ENCODE data around the gene TMEM200A.

The TMEM200A gene

GRCh38 chr6:130376936-130377335 lies 11.1 kb downstream of the TMEM200A start:
- Histone ChIP-seq H3K79me2 (ENCODE audit: control insufficient read depth, insufficient read depth, low read length, unreplicated experiment) (no peaks in the 10 kb centered on the region), H3K27me3 (ENCODE audit: insufficient read depth, low read length) (no peaks in the 10 kb centered on the region), H3K27ac (ENCODE audit: low read depth, low read length) (no peak overlapping the region), H3K4me1 (ENCODE audit: control insufficient read depth, insufficient read depth, low read length, unreplicated experiment) (no peaks in the 10 kb centered on the region), H3K4me3 (ENCODE audit: low read depth, low read length) (no peak overlapping the region), H2AFZ (ENCODE audit: low read length, unreplicated experiment) (no peak overlapping the region), H3K36me3 (ENCODE audit: insufficient read depth, low read length) (no peaks in the 10 kb centered on the region)

GRCh38 chr6:130377371-130377770 lies 11.6 kb downstream of the TMEM200A start:
- no peaks in the 10 kb centered on the region for H3K79me2 ChIP-seq (ENCODE audit: control insufficient read depth, insufficient read depth, low read length, unreplicated experiment)
- H3K27me3 ChIP-seq (ENCODE audit: insufficient read depth, low read length) = no peaks in the 10 kb centered on the region
- H2AFZ ChIP-seq (ENCODE audit: low read length, unreplicated experiment) = no peak overlapping the region
- no peaks in the 10 kb centered on the region for H3K4me1 ChIP-seq (ENCODE audit: control insufficient read depth, insufficient read depth, low read length, unreplicated experiment)
- H3K4me3 ChIP-seq (ENCODE audit: low read depth, low read length) = no peak overlapping the region
- no peak overlapping the region for H3K27ac ChIP-seq (ENCODE audit: low read depth, low read length)
- no peaks in the 10 kb centered on the region for H3K36me3 ChIP-seq (ENCODE audit: insufficient read depth, low read length)

GRCh38 chr6:130377915-130378314 lies 12.1 kb downstream of the TMEM200A start:
- H3K79me2 ChIP-seq (ENCODE audit: control insufficient read depth, insufficient read depth, low read length, unreplicated experiment) = no peaks in the 10 kb centered on the region
- H3K27ac ChIP-seq (ENCODE audit: low read depth, low read length) = no peak overlapping the region

GRCh38 chr6:130379223-130379622 lies 13.4 kb downstream of the TMEM200A start:
- no peak overlapping the region for H3K4me3 ChIP-seq (ENCODE audit: low read depth, low read length)
- H3K27me3 ChIP-seq (ENCODE audit: insufficient read depth, low read length) = no peaks in the 10 kb centered on the region
- H3K36me3 ChIP-seq (ENCODE audit: insufficient read depth, low read length) = no peaks in the 10 kb centered on the region
- no peaks in the 10 kb centered on the region for H3K4me1 ChIP-seq (ENCODE audit: control insufficient read depth, insufficient read depth, low read length, unreplicated experiment)
- H3K27ac ChIP-seq (ENCODE audit: low read depth, low read length) = no peak overlapping the region
- H3K79me2 ChIP-seq (ENCODE audit: control insufficient read depth, insufficient read depth, low read length, unreplicated experiment) = no peaks in the 10 kb centered on the region
- no peak overlapping the region for H2AFZ ChIP-seq (ENCODE audit: low read length, unreplicated experiment)

More at GRCh38 chr6:130377915-130378314, 12.1 kb downstream of the TMEM200A start:
- Histone ChIP-seq H3K36me3 (ENCODE audit: insufficient read depth, low read length) (no peaks in the 10 kb centered on the region), H3K27me3 (ENCODE audit: insufficient read depth, low read length) (no peaks in the 10 kb centered on the region), H3K4me3 (ENCODE audit: low read depth, low read length) (no peak overlapping the region), H3K4me1 (ENCODE audit: control insufficient read depth, insufficient read depth, low read length, unreplicated experiment) (no peaks in the 10 kb centered on the region), H2AFZ (ENCODE audit: low read length, unreplicated experiment) (no peak overlapping the region)

- H3K36me3 ChIP-seq (ENCODE audit: insufficient read depth, low read length) = no peaks in the 10 kb centered on the region
- no peak overlapping the region for H3K27ac ChIP-seq (ENCODE audit: low read depth, low read length)
- H2AFZ ChIP-seq (ENCODE audit: low read length, unreplicated experiment) = no peak overlapping the region
- H3K4me1 ChIP-seq (ENCODE audit: control insufficient read depth, insufficient read depth, low read length, unreplicated experiment) = no peaks in the 10 kb centered on the region
- H3K4me3 ChIP-seq (ENCODE audit: low read depth, low read length) = no peak overlapping the region
- no peaks in the 10 kb centered on the region for H3K79me2 ChIP-seq (ENCODE audit: control insufficient read depth, insufficient read depth, low read length, unreplicated experiment)
- no peaks in the 10 kb centered on the region for H3K27me3 ChIP-seq (ENCODE audit: insufficient read depth, low read length)
These were observed 15.2 kb downstream of the TMEM200A start for GRCh38 chr6:130381012-130381411.

GRCh38 chr6:130381459-130382380 lies 15.9 kb downstream of the TMEM200A start:
- no peak overlapping the region for H3K4me3 ChIP-seq (ENCODE audit: low read depth, low read length)
- no peak overlapping the region for H2AFZ ChIP-seq (ENCODE audit: low read length, unreplicated experiment)
- no peaks in the 10 kb centered on the region for H3K79me2 ChIP-seq (ENCODE audit: control insufficient read depth, insufficient read depth, low read length, unreplicated experiment)
- no peaks in the 10 kb centered on the region for H3K4me1 ChIP-seq (ENCODE audit: control insufficient read depth, insufficient read depth, low read length, unreplicated experiment)
- no peak overlapping the region for H3K27ac ChIP-seq (ENCODE audit: low read depth, low read length)
- H3K36me3 ChIP-seq (ENCODE audit: insufficient read depth, low read length) = no peaks in the 10 kb centered on the region
- no peaks in the 10 kb centered on the region for H3K27me3 ChIP-seq (ENCODE audit: insufficient read depth, low read length)

GRCh38 chr6:130382872-130383490 lies 17.2 kb downstream of the TMEM200A start:
- no peak overlapping the region for H3K27ac ChIP-seq (ENCODE audit: low read depth, low read length)
- no peaks in the 10 kb centered on the region for H3K4me1 ChIP-seq (ENCODE audit: control insufficient read depth, insufficient read depth, low read length, unreplicated experiment)
- H3K36me3 ChIP-seq (ENCODE audit: insufficient read depth, low read length) = no peaks in the 10 kb centered on the region
- H3K4me3 ChIP-seq (ENCODE audit: low read depth, low read length) = no peak overlapping the region
- H3K27me3 ChIP-seq (ENCODE audit: insufficient read depth, low read length) = no peaks in the 10 kb centered on the region
- no peak overlapping the region for H2AFZ ChIP-seq (ENCODE audit: low read length, unreplicated experiment)
- no peaks in the 10 kb centered on the region for H3K79me2 ChIP-seq (ENCODE audit: control insufficient read depth, insufficient read depth, low read length, unreplicated experiment)

- no peak overlapping the region for H3K27ac ChIP-seq (ENCODE audit: low read depth, low read length)
- H3K79me2 ChIP-seq (ENCODE audit: control insufficient read depth, insufficient read depth, low read length, unreplicated experiment) = no peaks in the 10 kb centered on the region
- no peaks in the 10 kb centered on the region for H3K36me3 ChIP-seq (ENCODE audit: insufficient read depth, low read length)
- H2AFZ ChIP-seq (ENCODE audit: low read length, unreplicated experiment) = no peak overlapping the region
- no peaks in the 10 kb centered on the region for H3K27me3 ChIP-seq (ENCODE audit: insufficient read depth, low read length)
- H3K4me3 ChIP-seq (ENCODE audit: low read depth, low read length) = no peak overlapping the region
- no peaks in the 10 kb centered on the region for H3K4me1 ChIP-seq (ENCODE audit: control insufficient read depth, insufficient read depth, low read length, unreplicated experiment)
These were observed 19.4 kb downstream of the TMEM200A start for GRCh38 chr6:130385064-130385695.

GRCh38 chr6:130389142-130389541 lies 23.3 kb downstream of the TMEM200A start:
- Histone ChIP-seq H3K27me3 (ENCODE audit: insufficient read depth, low read length) (no peaks in the 10 kb centered on the region), H3K27ac (ENCODE audit: low read depth, low read length) (no peak overlapping the region), H3K36me3 (ENCODE audit: insufficient read depth, low read length) (no peaks in the 10 kb centered on the region), H3K79me2 (ENCODE audit: control insufficient read depth, insufficient read depth, low read length, unreplicated experiment) (no peaks in the 10 kb centered on the region), H3K4me3 (ENCODE audit: low read depth, low read length) (no peak overlapping the region), H3K4me1 (ENCODE audit: control insufficient read depth, insufficient read depth, low read length, unreplicated experiment) (no peaks in the 10 kb centered on the region), H2AFZ (ENCODE audit: low read length, unreplicated experiment) (no peak overlapping the region)

- no peak overlapping the region for H3K27ac ChIP-seq (ENCODE audit: low read depth, low read length)
- no peak overlapping the region for H3K4me3 ChIP-seq (ENCODE audit: low read depth, low read length)
- H3K36me3 ChIP-seq (ENCODE audit: insufficient read depth, low read length) = no peaks in the 10 kb centered on the region
- H3K79me2 ChIP-seq (ENCODE audit: control insufficient read depth, insufficient read depth, low read length, unreplicated experiment) = no peaks in the 10 kb centered on the region
- peaks cover 3% of the 10 kb centered on the region for H3K4me1 ChIP-seq (ENCODE audit: control insufficient read depth, insufficient read depth, low read length, unreplicated experiment)
- H3K27me3 ChIP-seq (ENCODE audit: insufficient read depth, low read length) = no peaks in the 10 kb centered on the region
- no peak overlapping the region for H2AFZ ChIP-seq (ENCODE audit: low read length, unreplicated experiment)
These were observed 25.1 kb downstream of the TMEM200A start for GRCh38 chr6:130390890-130391289.

Data from ACC112 (cell line).